ENCODE measurements around the gene TMEM51. TPM values are rescaled to one million over a fixed set of nuclear protein-coding genes. Genes with fewer than 3 reads are reported as not detected.

TMEM51 gene
- total and polyA plus RNA-seq, 10 of the 15 experiments (the other 5 are each of a cell fraction or from before 2014, with no cell fraction given) = 0.55 to 4.8 (median 3.1) TPM

DNA sequence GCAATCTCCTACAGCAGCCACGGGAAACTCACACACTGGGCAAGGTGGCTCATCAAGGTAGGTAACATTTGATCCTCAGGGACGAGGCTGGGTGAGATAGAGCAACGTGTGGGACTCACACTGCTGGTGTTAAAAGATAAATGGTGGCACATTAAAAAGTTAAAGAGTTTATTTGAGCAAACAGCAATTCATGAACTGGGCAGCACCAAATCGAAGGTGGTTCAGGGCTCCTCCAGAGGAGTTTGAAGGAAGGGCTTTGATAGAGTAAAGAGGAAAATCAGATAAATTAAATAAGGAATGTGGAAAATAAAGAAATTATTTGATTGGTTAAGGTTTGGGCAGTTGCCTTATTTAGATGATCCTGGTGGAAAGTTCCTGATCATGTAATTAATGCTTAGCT lies 23.6 kb upstream of the TMEM51 start:
- ChIA-PET RAD21 (ENCODE audit: unreplicated experiment) (interaction anchor here (1.5 to 6.6 kb wide), 8 partner anchors 9 to 301 kb away, joined by 5 to 166 read pairs (median 8); partner anchors contain the start of gene TMEM51), SMC1A (ENCODE audit: uncharacterized antibody, unreplicated experiment) (interaction anchor here (0.7 to 6.0 kb wide), 10 partner anchors 9 to 174 kb away, joined by 3 to 171 read pairs (median 7); partner anchors contain the start of gene TMEM51)
- TF ChIP-seq, protein P1, sequence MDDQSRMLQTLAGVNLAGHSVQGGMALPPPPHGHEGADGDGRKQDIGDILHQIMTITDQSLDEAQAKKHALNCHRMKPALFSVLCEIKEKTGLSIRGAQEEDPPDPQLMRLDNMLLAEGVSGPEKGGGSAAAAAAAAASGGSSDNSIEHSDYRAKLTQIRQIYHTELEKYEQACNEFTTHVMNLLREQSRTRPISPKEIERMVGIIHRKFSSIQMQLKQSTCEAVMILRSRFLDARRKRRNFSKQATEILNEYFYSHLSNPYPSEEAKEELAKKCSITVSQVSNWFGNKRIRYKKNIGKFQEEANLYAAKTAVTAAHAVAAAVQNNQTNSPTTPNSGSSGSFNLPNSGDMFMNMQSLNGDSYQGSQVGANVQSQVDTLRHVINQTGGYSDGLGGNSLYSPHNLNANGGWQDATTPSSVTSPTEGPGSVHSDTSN (IDR thresholded peaks at IDR 0.05; ENCODE audit: insufficient replicate concordance, low read depth, low read length) = no peak

GRCh38 chr1:15130607-15131006 lies 22.9 kb upstream of the TMEM51 start:
- FAIRE-seq (no peak), ATAC-seq (no peak), DNase-seq (ENCODE audit: low read depth, low spot score) (no peak)
- Histone ChIP-seq H3K4me3 (no peak overlapping the region), H3K4me1 (ENCODE audit: control insufficient read depth, insufficient read depth, low read length) (no peaks in the 10 kb centered on the region), H3K9ac (ENCODE audit: control insufficient read depth, insufficient read depth, low read length) (no peak overlapping the region), H4K20me1 (ENCODE audit: control insufficient read depth, insufficient read depth) (no peaks in the 10 kb centered on the region), H3K9me3 (replicated peaks; ENCODE audit: control insufficient read depth, insufficient read depth, low read length) (no peaks in the 10 kb centered on the region; the same call in 2 of the 3 replicates), H2AFZ (ENCODE audit: control insufficient read depth, low read depth, low read length) (no peak overlapping the region), H3K79me2 (ENCODE audit: control insufficient read depth, insufficient read depth, low read length) (no peaks in the 10 kb centered on the region), H3K27me3 (replicated peaks in 1 of 2; ENCODE audit: control insufficient read depth in 2 of 2, insufficient read depth in 2 of 2, low read length in 1 of 2) (no peaks in the 10 kb centered on the region), H3K36me3 (ENCODE audit: control insufficient read depth in 2 of 2, insufficient read depth in 2 of 2, low read length in 1 of 2) (no peaks in the 10 kb centered on the region), H3K27ac (ENCODE audit: control insufficient read depth, insufficient read depth) (no peak overlapping the region), H3K4me2 (ENCODE audit: control insufficient read depth, insufficient read depth) (no peak overlapping the region)
- POLR2A ChIA-PET = no interaction called here
- intact Hi-C loops (cut with micrococcal nuclease; ENCODE audit: unreplicated experiment) (no loop called here), in situ Hi-C loops (cut with MboI) (no loop called here)
- 55% methylated on average over 3 of the region's 3 CpGs for WGBS (ENCODE audit: insufficient coverage, insufficient replicate concordance, low lambda C conversion rate, missing lambda C conversion rate)
- RAD21 ChIA-PET (ENCODE audit: unreplicated experiment) = interaction anchor here (1.0 to 6.6 kb wide), 5 partner anchors 22 to 142 kb away, joined by 3 to 166 read pairs (median 6); partner anchors contain the start of gene TMEM51
- CTCF ChIA-PET = interaction anchor here (0.6 to 7.4 kb wide), 8 partner anchors 8 to 383 kb away, joined by 3 to 219 read pairs (median 4); no protein-coding TSS in a partner anchor
- SMC1A ChIA-PET (ENCODE audit: uncharacterized antibody, unreplicated experiment) = interaction anchor here (0.7 to 6.0 kb wide), 9 partner anchors 8 to 174 kb away, joined by 3 to 171 read pairs (median 5); partner anchors contain the start of gene TMEM51
- BruUV-seq (replicated peaks) = no TSS peak
- TF ChIP-seq BCL3 (IDR thresholded peaks at IDR 0.05; ENCODE audit: borderline replicate concordance, insufficient read depth, low read depth, low read length, poor library complexity, severe bottlenecking) (no peak), SUPT20H (IDR thresholded peaks at IDR 0.05; ENCODE audit: borderline replicate concordance, control insufficient read depth, low read depth, low read length) (no peak), YY1 (IDR thresholded peaks at IDR 0.05; ENCODE audit: low read depth, low read length) (no peak), MYB (IDR thresholded peaks at IDR 0.05; ENCODE audit: borderline replicate concordance, low read depth, low read length) (no peak), EZH2 (IDR thresholded peaks at IDR 0.05; ENCODE audit: borderline replicate concordance, control insufficient read depth, low read depth, low read length) (no peak), RCOR1 (conservative IDR thresholded peaks at IDR 0.05; ENCODE audit: low read depth, low read length) (no peak), ATF3 (IDR thresholded peaks at IDR 0.05; ENCODE audit: borderline replicate concordance, extremely low read depth, low read depth, low read length) (no peak), IRF4 (IDR thresholded peaks at IDR 0.05; ENCODE audit: low read depth, low read length) (no peak), HDGF (IDR thresholded peaks at IDR 0.05) (no peak), ZNF384 (IDR thresholded peaks at IDR 0.05; ENCODE audit: borderline replicate concordance, low read depth, low read length) (no peak), MXI1 (IDR thresholded peaks at IDR 0.05; ENCODE audit: low read depth, low read length) (no peak)

More for the DNA sequence above, 23.6 kb upstream of the TMEM51 start:
- Histone ChIP-seq H3K27me3 (replicated peaks in 1 of 2; ENCODE audit: control insufficient read depth in 2 of 2, insufficient read depth in 2 of 2, low read length in 1 of 2) (no peaks in the 10 kb centered on the region), H4K20me1 (ENCODE audit: control insufficient read depth, insufficient read depth) (no peaks in the 10 kb centered on the region), H3K79me2 (ENCODE audit: control insufficient read depth, insufficient read depth, low read length) (no peaks in the 10 kb centered on the region), H3K36me3 (ENCODE audit: control insufficient read depth in 2 of 2, insufficient read depth in 2 of 2, low read length in 1 of 2) (no peaks in the 10 kb centered on the region), H3K27ac (ENCODE audit: control insufficient read depth, insufficient read depth) (no peak overlapping the region), H3K9ac (ENCODE audit: control insufficient read depth, insufficient read depth, low read length) (no peak overlapping the region), H2AFZ (ENCODE audit: control insufficient read depth, low read depth, low read length) (no peak overlapping the region), H3K9me3 (replicated peaks; ENCODE audit: control insufficient read depth, insufficient read depth, low read length) (no peaks in the 10 kb centered on the region; the same call in 2 of the 3 replicates), H3K4me1 (ENCODE audit: control insufficient read depth, insufficient read depth, low read length) (no peaks in the 10 kb centered on the region), H3K4me2 (ENCODE audit: control insufficient read depth, insufficient read depth) (no peak overlapping the region), H3K4me3 (no peak overlapping the region)
- no TSS peak for BruUV-seq (replicated peaks)
- 0% methylated on average over 4 of the region's 4 CpGs for WGBS (ENCODE audit: insufficient coverage, insufficient replicate concordance, low lambda C conversion rate, missing lambda C conversion rate)
- no peak for DNase-seq (ENCODE audit: low read depth, low spot score)
- intact Hi-C loops (cut with micrococcal nuclease; ENCODE audit: unreplicated experiment) (no loop called here), in situ Hi-C loops (cut with MboI) (loop anchor here (5.0 to 10.0 kb wide), 2 partner anchors 142 to 175 kb away; no protein-coding TSS in a partner anchor)
- no peak for ATAC-seq
- CTCF ChIA-PET = interaction anchor here (1.0 to 7.4 kb wide), 14 partner anchors 9 to 194 kb away, joined by 3 to 219 read pairs (median 8); no protein-coding TSS in a partner anchor
- no peak for FAIRE-seq
- POLR2A ChIA-PET = no interaction called here

All from GM12878 (cell line).